HG03460 (cell line): Measurements from ENCODE around the gene ABCC1.

Source experiments
- ATAC-seq: cut with Tn5 transposase; IDR thresholded peaks from one replicate; pipeline ENCODE4 v1.9.1; 2021; ENCODE audit not compliant: unreplicated experiment

The ABCC1 gene

DNA sequence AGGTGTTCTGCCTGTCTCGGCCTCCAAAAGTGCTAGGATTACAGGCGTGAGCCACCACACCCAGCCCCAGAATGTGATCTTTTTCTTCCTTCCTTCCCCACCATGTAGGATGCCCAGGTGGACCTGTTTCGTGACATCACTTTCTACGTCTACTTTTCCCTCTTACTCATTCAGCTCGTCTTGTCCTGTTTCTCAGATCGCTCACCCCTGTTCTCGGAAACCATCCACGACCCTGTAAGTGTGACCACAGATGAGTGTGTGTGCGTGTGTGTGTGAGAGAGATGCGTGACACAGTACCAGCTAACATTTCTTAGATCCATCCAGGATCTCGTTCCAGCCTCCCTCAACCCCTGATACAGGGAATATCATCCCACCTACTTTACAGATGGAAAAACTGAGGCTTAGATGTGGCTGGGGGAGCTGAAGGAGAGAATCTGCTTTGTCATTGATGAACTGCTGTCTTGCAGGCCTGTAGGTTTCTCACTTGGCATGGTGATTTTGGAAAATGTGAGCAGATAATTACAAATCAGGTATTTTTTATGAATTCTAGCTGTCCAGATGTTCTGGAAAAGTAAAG lies 67.1 kb downstream of the ABCC1 start:
- ATAC-seq, result no peak

DNA sequence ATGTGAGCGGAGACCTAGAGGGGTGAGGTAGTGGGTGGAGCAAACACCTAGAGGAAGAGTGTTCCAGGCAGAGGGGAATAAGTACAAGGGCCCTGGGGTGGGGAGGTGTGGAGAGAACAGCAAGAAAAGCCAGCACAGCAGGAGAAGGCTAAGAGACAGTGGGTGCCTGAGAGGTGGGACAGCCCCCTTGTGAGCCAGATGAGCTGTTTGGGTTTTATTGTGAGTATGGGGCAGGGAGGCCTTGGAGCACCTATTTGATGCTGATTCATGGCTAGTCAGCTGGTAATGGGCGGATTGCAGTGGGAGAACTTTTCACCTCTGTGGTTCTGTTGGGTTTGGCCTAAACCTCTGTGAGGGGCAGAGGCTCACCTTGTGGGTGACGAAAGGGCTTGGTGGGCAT lies 68.4 kb downstream of the ABCC1 start:
- ATAC-seq, result no peak

DNA sequence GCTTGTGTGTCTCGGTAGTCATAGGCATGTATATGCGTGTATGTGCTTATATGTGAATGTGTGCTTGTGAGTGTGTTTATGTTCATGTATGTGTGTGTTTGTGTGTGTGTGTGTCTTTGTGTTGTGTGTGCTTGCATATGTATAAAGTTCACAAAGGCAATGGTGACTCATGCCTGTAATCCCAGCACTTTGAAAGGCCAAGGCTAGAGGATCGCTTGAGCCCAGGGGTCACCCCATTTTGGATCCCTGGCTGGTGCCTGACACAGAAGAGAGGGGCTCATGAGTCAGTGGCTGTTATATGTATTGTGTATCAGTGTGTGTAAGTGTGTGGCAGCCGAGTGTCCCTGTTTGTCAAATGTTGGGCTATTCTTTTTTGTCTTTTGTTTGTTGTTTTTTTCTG lies 69.3 kb downstream of the ABCC1 start:
- ATAC-seq, result no peak

DNA sequence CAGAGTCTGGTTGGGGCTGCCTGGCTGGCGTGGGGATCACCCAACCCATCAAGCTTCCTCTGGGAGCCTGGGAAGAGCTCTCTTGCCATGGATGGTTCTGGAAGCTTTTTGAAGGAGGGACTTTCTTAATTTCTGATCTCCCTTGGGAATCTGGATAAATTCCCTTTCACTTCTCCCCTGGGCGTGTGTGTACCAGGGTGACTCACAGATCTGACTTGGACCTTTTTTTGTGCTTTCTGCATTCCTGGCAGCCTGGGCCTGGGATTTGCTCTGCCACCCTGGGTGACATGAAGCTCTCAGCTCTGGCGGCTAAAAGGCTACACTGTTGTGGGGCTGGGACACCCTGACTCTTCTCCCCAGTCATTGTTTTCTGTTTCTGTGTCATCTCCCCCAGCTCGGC lies 70.1 kb downstream of the ABCC1 start:
- no peak for ATAC-seq

DNA sequence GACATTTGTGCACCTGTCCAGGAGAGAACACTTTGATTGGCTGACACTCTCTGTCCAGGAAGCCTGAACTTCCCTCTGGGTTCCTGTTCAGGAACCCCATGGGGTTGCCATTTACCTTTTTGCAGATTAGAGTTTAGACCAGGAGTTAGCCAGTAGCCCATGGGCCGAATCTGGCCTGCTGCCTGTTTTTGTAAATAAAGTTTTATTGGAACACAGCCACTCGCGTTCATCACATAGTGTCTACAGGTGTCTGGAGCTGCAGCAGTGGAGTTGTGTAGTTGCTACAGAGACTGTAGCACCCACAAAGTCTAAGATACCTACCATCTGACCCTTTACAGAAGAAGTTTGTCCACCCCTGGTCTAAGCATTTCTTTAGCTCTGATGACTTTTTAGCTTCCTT lies 70.9 kb downstream of the ABCC1 start:
- no peak for ATAC-seq

DNA sequence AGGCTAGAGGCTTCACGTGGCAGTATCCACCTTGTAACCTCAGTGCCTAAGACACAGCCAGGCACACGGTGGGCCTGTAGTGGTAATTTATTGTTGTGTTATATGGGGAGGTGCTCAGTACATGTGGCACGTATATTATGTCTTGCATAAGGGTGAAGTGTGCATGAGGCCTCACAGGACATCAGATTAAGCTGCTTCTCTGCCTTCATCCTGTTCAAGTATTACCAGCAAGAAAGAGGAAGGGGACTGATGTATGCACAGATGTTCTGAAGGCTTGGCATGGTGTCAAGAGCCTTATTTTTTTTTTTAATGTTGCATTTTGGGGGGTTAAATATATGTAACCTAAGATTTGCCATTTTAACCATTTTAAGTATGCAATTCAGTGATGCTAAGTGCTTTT lies 71.6 kb downstream of the ABCC1 start:
- ATAC-seq, result no peak

DNA sequence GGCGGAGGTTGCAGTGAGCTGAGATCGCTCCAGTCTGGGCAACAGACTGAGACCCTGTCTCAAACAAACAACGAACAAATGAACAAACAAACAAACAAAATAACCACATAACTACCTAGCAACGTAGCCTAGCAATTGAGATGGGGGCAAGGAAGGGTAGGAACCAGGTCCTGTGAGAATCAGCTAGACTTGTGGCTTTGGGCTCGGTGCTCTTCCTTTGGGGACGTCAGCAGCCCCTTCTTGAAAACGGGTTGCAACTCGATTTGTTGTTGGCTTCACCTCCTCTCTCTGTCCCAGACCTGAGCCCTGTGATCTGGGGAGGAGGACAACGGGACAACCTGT lies 72.2 kb downstream of the ABCC1 start:
- ATAC-seq, result no peak

DNA sequence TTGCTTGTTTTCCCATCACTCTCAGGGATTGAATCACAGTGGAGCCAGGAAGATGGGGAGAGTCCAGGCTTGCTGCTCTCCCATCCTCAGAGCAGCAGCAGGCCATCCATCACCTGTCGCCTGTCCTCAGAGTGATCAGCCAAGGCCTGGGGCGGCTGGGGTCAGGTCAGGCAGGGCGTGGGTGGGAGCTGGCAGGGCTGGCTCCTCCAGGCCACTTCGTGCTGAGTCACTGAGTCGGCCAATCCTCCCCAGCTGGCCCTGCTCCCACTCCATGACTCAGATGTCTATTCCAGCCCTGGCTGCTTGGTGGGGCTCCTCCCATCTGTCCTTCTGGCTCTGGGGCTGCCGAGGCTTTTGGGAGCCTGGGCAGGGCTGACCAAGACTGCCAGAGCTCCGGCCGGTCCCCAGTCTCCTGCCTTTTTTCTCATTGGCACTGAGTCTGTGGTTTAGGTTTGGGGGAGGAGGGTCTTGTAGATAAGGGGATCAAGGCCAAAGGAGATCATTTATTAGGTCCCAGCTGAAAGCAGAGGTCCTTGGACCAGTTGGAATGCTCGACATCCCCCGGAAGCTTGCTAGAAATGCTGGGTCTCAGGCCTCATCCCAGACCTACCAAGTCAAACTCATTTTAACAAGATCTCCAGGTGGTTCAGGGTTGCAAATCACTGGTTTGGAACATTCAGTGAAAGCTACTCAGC lies 72.7 kb downstream of the ABCC1 start:
- ATAC-seq, result no peak

DNA sequence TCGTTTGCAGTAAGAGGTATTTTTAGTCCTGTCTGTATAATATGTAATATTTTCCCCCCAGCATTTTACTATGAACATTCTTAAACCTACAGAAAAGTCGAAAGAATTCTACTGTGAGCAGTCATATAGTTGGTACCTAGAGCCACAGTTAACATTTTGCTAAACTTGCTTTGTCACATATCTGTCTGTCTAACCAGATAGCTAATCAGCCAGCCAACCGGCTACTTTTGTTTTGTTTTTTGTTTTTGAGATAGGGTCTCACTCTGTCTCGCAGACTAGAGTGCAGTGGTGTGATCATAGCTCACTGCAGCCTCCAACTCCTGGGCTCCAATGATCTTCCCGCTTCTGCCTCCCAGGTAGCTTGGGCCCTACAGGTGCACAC lies 73.3 kb downstream of the ABCC1 start:
- ATAC-seq, result no peak

DNA sequence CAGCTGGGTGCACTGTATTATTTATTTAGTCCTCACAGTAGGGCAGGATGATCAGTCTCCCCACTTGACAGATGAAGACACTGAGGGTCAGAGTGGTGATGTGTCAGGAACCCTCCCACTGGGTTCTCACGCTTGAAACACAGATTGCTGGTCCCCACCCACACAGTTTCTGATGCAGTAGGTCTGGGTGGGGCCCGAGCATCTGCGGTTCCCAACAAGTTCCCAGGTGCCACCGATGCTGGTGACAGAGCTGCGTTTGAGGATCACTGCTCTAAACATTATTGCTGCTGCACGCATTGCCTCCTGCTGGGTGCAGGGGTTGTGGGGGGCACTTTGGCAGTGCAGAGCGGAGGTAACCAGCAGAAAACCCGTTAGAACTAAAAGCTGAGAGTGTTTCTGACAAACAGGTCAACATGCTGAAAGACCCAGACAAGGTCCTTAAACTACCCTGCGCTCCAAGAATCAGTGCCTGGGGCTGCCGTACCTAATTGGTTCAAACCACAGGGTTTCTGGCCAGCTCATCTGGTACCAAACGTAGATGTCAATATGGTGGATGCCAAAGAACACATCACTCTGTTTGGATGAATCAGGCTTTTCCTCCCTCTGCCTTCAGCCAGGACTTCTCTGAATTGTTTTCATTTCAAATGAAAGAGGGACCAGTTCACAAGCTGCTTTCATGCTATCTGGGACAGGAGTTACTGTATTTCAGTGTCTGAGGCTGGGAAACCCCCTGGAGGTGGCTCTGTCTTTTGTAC lies 76.0 kb downstream of the ABCC1 start:
- no peak for ATAC-seq

DNA sequence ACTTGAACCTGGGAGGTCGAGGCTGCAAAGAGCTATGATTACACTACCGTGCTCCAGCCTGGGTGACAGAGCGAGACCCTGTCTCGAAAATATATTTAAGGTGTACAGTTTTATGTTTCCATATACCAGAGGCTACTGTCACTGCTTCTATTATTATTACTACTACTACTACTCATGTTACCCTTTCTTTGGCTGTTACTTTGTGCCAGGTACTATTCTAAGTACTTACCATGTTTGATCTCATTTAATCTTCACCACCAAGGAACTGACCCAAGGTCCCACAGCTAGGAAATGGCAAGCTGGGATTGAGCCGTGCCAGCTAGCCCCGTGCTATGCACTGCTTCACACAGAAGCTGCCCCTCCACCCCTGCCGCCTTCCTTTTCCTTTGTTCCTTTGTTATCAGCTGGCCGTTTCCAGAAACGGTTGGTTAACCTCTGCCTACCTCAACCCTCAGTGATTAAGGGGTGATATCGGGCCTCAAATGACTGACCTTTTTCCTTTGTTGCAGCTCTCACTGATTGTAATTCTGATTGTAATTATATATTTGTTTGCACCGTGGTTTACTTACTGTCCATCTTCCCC lies 78.4 kb downstream of the ABCC1 start:
- no peak for ATAC-seq

DNA sequence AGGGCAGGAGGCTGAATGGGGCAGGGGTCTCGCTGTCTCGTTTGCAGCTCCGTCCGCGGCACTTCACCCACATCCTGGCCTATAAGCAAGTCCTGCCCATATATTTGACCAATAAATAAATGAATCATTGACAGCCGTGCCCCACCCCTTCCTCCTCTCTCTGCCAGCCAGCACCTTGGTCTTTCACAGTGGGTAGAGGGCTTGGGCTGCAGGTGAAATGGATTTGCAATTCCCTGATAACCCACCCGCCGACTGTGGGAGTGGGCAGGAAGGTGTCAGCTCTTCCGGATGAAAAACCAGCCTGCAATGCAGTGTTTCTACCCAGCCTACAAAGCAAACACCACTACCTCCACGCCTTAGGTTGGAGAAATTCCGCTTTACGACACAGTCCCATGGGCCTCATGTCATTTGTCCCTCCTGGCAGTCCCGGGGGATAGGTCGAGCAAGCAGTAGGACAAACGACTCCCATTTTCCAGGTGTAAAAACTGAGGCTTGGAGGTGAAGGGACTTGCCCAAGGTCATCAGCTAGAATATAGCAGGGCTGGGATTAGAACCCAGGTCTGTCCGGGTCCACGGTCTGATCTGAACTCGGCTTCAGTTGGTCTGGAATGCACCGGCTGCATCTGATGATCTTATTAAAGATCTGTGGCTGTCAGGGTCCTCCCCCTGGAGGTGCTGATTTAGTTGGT lies 79.0 kb downstream of the ABCC1 start:
- ATAC-seq, result no peak

DNA sequence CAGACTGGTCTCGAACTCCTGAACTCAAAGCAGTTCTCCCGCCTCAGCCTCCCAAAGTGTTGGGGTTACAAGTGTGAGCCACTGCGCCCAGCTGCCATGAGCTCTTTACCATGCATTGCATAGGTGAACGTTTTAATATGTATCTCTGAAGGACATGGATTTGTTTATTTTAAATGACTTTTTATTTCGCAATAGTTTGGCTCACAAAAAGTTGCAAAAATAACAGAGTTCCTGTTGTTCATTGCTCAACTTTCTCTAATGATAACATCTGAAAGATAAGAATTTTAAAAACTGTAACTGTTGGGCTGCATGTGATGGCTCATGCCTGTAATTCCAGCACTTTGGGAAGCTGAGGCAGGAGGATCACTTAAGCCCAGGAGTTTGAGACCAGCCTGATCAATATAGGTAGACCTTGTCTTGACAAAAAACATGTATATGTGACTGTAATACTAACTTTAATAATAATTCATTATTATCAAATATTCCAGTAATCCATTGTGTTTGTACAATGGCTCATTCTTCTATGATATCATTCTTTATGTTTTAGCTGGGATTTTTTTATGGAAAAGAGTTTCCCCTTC lies 80.1 kb downstream of the ABCC1 start:
- no peak for ATAC-seq

DNA sequence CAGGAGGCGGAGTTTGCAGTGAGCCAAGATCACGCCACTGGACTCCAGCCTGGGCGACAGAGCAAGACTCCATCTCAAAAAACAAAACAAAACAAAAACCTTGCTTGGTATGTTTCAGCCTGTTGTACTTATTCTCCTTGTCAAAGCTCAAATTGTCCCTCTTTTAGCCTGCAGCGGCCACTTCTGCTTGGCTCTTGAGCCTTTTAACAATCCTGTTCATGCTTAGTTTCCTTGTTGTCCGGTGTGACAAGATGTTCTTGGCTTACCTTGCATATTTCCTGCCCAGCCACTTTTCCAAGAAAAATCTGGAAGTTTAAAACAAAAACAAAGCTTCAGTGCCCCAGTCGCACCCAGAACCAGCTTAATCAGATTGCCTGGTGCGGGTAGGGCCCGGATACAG lies 81.0 kb downstream of the ABCC1 start:
- no peak for ATAC-seq

DNA sequence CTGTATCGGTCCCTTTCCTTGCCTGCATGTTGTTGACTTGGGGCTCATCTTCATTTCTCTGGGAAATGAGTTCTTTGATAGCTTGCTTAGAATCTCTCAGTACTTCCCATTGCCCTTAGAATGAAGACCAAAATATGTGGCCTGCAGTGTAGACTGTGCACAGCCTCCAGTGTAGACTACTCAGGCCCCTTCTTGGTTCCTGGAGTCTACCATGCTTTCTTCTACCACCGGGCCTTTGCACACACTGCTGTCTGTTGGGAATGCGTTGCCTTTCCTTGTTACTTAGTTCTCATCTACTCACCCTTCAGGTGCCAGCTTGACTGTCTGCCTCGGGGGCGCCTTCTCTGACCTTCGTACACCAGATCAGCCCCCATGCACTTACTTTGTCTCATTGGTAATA lies 82.0 kb downstream of the ABCC1 start:
- no peak for ATAC-seq

DNA sequence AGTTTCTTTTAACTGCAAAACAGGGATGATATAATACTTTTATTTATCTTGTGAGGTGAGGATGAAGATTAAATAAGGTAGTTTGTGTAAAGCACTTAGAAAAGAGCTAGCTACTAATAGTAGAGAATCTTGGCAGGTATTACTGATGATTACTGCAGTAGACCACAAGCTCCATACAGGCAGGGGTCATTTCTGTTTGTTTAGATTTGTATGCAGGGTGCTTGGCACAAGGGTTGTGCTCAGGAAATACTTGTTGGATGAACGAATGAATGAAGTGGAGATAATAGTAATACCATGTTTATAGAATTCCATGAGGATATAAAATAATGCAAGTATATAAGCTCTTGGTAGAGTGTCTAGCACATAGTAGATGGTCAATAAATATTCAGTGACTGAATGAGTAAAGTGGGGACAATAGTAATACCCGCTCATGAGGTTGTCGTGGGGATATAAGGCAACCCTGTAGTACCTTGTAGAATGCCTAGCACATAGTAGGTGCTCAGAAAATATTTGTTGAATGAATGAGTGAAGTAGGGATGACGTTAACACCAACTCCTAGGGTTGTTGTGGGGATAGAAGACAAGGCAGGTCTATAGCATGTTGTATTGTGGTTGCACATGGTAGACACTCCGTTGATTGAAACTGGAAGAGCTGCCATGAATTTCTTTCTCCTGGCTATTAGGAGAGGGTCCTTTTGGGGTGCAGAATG lies 83.0 kb downstream of the ABCC1 start:
- no peak for ATAC-seq

DNA sequence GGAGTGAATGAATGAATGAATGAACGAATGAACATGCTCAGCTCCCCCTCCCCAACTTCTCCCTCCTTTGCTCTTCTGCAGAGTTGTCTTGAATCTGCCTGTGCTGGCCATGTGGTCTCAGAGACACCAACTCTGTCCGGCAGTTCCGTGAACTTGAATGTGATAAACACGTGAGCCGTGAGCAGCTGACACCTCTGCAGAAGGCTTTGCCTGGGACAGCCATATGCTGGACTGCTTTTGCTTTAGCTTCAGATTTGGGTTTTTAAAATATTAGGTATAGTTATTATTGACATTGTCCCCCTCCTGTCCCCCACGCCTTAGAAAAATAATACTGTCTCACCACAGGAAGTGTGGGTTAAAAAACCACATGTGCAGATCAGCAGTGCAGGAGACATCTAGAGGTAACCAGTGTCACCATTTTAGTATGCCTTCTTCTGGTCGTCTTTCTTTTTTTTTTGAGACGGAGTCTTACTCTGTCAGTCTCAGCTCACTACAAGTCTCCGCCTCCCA lies 83.8 kb downstream of the ABCC1 start:
- ATAC-seq, result no peak

DNA sequence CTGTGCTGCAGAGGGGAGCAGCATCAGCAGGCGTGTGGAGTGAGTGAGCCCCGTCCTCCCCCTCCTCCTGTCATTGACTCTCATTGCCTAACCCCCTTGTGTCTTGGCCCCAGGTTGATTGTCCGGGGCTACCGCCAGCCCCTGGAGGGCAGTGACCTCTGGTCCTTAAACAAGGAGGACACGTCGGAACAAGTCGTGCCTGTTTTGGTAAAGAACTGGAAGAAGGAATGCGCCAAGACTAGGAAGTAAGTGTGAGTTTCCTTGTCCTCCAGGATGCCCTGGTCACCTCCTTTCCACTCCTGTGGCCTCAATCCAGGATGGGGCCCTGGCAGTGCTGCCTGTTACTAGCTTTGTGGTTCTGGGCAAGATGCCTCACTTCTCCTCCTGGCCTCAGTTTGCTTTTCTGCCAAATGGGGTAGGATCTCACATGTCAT lies 87.0 kb downstream of the ABCC1 start:
- ATAC-seq, result no peak

DNA sequence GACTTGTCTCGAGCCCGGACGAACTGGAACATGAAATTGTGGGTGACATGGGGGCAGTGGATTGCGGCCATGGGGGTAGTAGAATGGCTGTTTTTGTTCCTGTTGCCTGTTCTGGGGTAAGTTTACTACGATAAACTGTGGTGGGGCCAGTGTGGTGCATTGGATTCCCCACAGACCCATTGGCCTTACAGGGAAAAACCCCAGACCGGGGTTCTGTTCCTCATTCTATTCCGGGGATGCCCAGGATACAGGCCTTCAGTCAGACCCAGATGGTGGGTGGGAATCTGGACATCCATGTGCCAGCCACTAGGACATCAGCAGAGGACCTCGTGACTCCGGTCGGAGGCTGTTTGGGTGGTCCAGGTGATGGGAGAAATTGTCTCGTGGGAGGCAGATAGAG lies 88.1 kb downstream of the ABCC1 start:
- ATAC-seq, result no peak

DNA sequence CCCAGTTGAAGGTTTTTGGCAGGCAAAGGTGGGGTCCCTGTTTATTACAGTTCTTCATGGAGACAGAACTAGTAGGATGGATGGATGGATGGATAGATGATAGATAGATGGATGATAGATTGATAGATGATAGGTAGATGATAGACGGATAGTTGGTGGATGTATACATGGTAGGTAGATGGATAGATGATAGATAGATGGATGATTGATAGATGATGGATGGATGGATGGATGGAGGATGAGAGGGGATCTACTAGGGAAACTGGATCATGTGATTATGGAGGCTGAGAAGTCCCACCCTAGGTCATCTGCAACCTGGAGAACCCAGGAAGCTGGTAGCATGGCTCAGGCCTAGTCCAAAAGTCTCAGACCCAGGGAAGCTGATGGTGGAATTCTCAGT lies 88.6 kb downstream of the ABCC1 start:
- ATAC-seq, result no peak
